ENCODE data around the gene HDAC4.
A peak's percentile ranks its signal among the peaks of the same experiment; 100 is the strongest.
"Not testable (repeated sequence)": the region's sequence is repeated elsewhere in the genome, so short reads cannot be mapped to it uniquely, and the experiment has no call there.

The HDAC4 gene

DNA sequence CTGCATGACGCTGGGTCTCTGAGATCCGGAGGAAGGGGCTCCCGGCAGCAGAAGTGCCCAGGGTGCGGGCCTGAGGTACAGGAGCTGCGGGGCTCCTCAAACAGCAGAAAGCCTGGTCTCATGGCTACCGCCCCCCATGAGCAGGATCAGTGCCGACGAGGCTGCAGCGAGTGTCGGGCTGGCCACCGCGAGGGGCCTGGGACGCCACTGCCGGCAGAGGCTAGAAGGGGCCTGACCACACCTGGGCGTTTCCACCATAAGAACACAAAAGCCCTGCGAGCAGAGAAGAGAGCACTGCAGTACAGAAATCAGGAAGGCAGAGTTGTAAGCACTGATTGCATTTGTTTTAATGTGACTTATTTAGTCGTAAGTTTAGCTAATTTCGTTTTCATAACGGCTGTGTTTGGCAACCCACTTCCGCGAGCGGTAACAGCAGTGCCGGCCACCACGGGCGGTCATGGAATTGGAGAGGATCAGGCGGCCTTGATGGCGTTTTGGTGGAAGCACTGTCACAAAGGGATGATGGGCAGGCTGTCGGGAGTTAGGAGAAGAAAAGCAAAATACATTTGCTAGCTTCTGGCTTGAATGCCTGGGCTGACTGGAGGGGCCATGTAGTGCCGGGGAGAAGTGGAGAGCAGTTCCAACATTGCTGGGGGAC is 117.4 kb downstream of the HDAC4 start:
- Histone ChIP-seq H3K4me3 (ENCODE audit: low read depth, low read length) (no peak overlapping the region), H3K27me3 (replicated peaks) (no peaks in the 10 kb centered on the region), H3K27ac (no peak overlapping the region), H3K36me3 (replicated peaks) (no peaks in the 10 kb centered on the region)
- DNase-seq = no peak
- TF ChIP-seq, protein P1, sequence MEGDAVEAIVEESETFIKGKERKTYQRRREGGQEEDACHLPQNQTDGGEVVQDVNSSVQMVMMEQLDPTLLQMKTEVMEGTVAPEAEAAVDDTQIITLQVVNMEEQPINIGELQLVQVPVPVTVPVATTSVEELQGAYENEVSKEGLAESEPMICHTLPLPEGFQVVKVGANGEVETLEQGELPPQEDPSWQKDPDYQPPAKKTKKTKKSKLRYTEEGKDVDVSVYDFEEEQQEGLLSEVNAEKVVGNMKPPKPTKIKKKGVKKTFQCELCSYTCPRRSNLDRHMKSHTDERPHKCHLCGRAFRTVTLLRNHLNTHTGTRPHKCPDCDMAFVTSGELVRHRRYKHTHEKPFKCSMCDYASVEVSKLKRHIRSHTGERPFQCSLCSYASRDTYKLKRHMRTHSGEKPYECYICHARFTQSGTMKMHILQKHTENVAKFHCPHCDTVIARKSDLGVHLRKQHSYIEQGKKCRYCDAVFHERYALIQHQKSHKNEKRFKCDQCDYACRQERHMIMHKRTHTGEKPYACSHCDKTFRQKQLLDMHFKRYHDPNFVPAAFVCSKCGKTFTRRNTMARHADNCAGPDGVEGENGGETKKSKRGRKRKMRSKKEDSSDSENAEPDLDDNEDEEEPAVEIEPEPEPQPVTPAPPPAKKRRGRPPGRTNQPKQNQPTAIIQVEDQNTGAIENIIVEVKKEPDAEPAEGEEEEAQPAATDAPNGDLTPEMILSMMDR (IDR thresholded peaks at IDR 0.05; ENCODE audit: low read depth, low read length, missing control alignments) = no peak
- in situ Hi-C loops (cut with HindIII; ENCODE audit: low pct_ligation_motif_present, low sequenced_read_pairs) = no loop called here

DNA sequence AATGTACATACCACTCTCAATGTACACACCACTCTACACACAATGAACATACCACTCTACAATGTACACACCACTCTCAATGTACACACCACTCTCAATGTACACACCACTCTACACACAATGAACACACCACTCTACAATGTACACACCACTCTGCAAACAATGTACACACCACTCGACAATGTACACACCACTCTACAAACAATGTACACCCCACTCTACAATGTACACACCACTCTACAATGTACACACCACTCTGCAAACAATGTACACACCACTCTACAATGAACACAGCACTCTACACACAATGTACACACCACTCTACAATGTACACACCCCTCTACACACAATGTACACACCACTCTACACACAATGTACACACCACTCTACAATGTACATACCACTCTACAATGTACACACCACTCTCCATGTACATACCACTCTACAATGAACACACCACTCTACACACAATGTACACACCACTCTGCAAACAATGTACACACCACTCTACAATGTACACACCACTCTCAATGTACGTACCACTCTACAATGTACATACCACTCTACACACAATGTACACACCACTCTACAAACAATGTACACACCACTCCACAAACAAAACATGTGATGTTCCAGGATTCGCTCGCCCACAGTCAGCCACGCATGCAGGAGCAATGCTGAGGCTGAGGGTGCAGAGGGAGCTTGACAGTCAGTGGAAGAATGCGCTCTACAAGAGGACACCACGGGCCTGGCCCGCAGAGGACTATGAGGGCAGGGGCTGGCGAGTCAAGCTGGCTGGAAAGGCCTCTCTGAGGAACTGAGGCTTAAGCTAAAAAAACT is 118.2 kb downstream of the HDAC4 start:
- DNase-seq = no peak
- in situ Hi-C loops (cut with HindIII; ENCODE audit: low pct_ligation_motif_present, low sequenced_read_pairs) = no loop called here
- TF ChIP-seq, protein P1 (IDR thresholded peaks at IDR 0.05; ENCODE audit: low read depth, low read length, missing control alignments) = no peak
- no peaks in the 10 kb centered on the region for H3K27me3 ChIP-seq (replicated peaks)
- no peaks in the 10 kb centered on the region for H3K36me3 ChIP-seq (replicated peaks)
- H3K4me3 ChIP-seq (ENCODE audit: low read depth, low read length) = no peak overlapping the region
- H3K27ac ChIP-seq = no peak overlapping the region

- H3K27me3 ChIP-seq (replicated peaks); H3K4me3 ChIP-seq (ENCODE audit: low read depth, low read length); in situ Hi-C loops (cut with HindIII; ENCODE audit: low pct_ligation_motif_present, low sequenced_read_pairs); H3K36me3 ChIP-seq (replicated peaks): not testable (repeated sequence)
- peak; percentile 79 for DNase-seq
- H3K27ac ChIP-seq = peak overlapping the region; percentile 54
These were observed 120.4 kb downstream of the HDAC4 start for GRCh38 chr2:239280296-239281017.

DNA sequence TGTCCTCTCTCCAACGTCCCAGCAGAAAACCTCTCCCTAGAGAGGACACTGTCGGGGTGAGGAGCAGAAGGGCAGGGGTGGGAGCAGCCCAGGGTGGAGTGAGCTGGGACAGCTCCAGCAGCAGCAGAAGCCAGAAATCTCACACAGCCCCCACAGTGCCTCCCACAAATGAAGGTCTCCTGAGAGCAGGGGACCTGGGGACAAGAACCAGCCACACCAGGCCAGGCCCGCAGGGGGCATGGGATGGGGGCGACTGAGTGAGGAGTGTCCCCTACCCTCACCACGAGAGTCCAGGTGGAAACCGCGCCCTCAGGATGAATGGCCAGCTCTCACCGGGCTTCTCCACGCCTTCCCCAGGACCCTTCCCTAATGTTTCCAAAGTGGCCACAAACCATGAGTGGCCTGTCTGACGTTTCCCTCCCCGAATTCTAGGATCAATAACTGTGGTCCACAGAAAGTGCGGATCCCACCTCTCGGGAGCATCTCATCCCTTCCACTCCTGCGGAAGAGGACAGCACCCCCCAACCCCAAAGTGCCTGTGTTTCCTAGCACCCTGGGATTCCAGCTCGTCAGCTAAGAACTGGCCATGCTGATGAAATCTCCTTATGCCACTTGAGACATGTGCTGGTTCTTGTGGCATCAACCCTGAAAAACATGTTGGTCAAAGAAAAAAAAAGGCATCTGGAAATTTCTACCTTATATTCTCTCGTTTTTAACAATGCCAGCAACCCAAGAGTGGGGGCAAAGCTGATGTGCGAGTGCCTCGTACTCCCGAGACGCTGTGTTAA is 121.1 kb downstream of the HDAC4 start:
- Histone ChIP-seq H3K27ac (peak overlapping the region; percentile 54), H3K27me3 (replicated peaks) (no peaks in the 10 kb centered on the region), H3K36me3 (replicated peaks) (no peaks in the 10 kb centered on the region), H3K4me3 (ENCODE audit: low read depth, low read length) (no peak overlapping the region)
- in situ Hi-C loops (cut with HindIII; ENCODE audit: low pct_ligation_motif_present, low sequenced_read_pairs) = no loop called here
- no peak for DNase-seq
- TF ChIP-seq, protein P1 (IDR thresholded peaks at IDR 0.05; ENCODE audit: low read depth, low read length, missing control alignments) = no peak

GRCh38 chr2:239278941-239279365 is 121.9 kb downstream of the HDAC4 start:
- peak; percentile 31 for DNase-seq
- Histone ChIP-seq H3K27ac (no peak overlapping the region), H3K4me3 (ENCODE audit: low read depth, low read length) (no peak overlapping the region)

More at GRCh38 chr2:239278941-239279365, 121.9 kb downstream of the HDAC4 start:
- TF ChIP-seq, protein P1 (IDR thresholded peaks at IDR 0.05; ENCODE audit: low read depth, low read length, missing control alignments) = no peak
- Histone ChIP-seq H3K36me3 (replicated peaks) (no peaks in the 10 kb centered on the region), H3K27me3 (replicated peaks) (no peaks in the 10 kb centered on the region)
- in situ Hi-C loops (cut with HindIII; ENCODE audit: low pct_ligation_motif_present, low sequenced_read_pairs) = no loop called here
